ENCODE data around the gene FBH1.
"Not testable (repeated sequence)": the region's sequence is repeated elsewhere in the genome, so short reads cannot be mapped to it uniquely, and the experiment has no call there.

The FBH1 gene

DNA sequence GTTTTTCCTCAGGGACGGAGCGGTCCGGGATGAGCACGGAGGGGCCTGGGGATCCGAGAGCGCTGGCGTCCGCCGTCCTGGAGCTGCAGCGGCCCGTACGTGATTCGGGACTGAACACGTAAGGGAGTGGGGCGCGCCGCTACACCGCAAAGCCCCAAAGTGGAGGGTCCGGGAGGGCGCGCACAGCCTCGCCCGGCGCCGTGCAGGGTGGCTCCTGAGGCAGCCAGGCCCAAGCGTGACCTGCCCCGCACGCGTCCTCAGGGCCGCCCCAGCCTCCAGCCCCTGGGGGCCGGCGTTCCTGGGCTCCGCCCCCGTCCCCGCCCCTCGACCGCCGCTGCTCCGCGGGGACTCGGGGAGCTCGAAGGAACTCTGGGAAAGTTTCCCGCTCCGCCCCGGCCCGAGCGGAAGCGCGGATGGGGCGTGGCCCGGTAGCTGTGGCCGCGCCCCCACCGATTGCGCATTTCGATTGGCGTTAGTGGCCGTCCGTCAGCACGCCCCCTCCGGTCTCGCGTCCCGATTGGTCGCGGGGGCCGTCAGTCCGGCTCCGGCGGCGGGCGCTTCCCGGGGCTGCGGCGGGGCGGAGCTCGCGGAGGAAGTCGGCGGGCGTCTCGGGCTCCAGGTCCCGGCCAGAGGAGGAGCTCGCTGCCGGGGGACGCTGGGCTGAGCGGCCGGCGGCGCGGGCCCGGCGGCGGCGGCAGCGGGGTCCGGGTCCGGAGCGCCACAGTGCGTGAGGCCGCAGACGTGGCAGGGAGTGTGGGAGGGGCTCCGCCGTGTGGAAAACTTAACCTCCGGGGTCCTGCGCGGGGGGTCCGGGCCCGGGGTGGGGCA, at the start of gene FBH1, which contains the start of gene ANKRD16:
FBH1 (plus strand) TSS at position 620 of the 828 bp plus-strand sequence; CDS start at position 723, 103 bp downstream.
ANKRD16 (minus strand) TSS at position 270 of the 828 bp plus-strand sequence. CDS start 539 bp downstream, outside the sequence.
- in situ Hi-C loops (cut with MboI; ENCODE audit: low sequenced_read_pairs): no loop called here

DNA sequence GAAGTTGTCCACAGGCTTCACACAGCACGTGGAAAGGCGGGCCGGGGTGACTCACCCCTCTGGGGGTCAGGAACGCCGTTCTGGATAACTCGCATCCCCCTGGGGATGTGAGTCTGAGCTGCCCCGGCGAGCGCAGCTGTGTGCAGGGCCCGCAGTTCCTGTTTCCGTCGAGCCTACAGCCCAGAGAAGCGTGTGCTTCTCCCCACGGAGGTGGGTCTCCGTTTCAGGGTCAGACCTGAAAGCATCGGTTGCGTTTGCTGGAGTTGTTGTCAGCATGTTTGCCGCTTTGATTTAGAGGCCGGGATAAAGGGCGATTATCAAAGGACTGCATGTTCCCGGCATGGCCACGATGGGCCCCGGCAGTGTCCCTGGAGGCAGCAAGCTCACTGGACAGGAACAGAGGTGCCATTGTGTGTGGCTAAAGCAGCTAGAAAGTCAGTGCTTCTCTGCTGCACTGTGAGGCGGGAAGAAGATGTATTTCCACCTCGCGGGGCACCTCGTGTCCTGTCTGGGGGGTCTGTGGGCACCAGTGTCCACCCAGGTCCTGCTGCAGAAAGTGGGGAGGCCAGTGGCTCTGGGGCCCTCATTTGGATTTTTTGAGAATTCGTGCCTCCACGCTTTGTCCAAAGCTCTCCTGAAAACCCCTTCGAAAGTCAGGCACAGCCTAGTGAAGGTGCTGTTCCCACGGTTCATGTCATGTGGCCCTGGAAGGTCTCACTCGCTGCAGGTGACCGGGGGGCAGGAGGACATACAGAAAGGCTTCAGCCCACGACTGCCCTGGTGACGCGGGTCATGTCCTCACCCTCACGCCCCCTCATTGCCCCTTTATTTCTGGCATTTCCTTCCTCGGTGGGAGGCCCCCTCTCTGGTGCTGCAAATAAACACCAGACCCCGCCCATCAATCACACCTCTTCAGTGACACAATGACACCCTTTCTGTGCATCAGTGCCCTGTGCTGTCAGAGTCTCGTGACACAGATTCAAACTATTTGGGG, 49.4 kb upstream of the FBH1 start:
- in situ Hi-C loops (cut with MboI; ENCODE audit: low sequenced_read_pairs): no loop called here

DNA sequence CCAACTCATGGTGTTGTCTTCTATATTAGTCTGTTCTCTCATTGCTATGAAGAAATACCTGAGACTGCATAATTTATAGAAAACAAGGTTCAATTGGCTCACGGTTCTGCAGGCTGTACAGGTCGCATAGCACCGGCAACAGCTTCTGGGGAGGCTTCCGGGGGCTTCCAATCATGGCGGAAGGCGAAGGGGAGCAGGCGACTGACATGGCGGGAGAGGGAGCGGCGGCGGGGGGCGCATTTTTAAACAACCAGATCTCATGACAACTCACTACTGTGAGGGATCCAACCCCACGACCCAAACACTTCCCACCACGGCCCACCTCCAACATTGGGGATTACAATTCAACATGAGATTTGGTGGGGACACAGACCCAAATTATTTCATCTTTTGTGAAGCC, 48.1 kb upstream of the FBH1 start:
- in situ Hi-C loops (cut with MboI; ENCODE audit: low sequenced_read_pairs): no loop called here

GRCh38 chr10:5843686-5844344, 46.2 kb upstream of the FBH1 start:
- in situ Hi-C loops (cut with MboI; ENCODE audit: low sequenced_read_pairs): no loop called here

DNA sequence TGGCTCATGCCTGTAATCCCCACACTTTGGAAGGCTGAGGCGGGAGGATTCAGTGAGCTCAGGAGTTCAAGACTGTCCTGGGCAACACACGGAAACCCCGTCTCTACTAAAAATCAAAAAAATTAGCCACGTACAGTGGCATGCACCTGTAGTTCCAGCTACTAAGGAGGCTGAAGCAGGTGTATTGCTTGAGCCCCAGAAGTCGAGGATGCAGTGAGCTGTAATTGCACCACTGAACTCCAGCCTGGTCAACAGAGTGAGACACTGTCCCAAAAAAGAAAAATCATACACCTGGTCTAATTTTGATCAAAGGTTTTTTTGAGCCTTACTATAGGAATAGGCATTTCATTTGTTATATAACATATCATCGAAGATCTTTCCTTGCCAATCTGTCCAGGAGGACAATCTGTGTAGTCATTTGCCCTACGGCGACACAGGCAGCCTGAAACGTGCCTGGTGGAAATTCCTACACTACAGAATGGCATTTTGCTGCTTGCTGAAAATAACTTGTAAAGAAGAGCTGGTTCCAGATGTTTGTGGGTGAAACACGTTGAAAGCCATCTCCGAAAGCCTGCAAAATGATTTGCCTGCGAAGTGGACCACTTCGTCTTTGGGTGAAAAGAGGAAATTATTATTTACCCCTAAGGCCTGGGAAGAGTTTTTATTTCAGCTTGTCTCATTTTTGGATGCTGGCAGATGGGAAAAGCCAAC, 45.5 kb upstream of the FBH1 start:
- in situ Hi-C loops (cut with MboI; ENCODE audit: low sequenced_read_pairs): no loop called here

DNA sequence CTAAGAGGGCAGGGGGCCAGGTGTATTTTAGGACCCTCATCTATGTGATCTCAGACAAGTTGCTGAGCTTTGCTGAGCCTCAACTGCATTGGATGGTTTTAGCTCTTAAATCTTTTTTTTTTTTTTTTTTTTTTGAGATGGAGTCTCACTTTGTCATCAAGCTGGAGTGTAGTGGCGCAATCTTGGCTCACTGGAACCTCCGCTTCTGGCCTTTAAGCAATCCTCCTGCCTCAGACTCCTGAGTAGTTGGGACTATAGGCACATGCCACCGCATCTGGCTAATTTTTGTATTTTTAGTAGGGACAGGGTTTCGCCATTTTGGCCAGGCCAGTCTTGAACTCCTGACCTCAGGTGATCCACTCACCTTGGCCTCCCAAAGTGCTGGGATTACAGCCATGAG, 43.4 kb upstream of the FBH1 start:
- in situ Hi-C loops (cut with MboI; ENCODE audit: low sequenced_read_pairs): not testable (repeated sequence)

GRCh38 chr10:5854131-5854475, 35.9 kb upstream of the FBH1 start:
- in situ Hi-C loops (cut with MboI; ENCODE audit: low sequenced_read_pairs): no loop called here

DNA sequence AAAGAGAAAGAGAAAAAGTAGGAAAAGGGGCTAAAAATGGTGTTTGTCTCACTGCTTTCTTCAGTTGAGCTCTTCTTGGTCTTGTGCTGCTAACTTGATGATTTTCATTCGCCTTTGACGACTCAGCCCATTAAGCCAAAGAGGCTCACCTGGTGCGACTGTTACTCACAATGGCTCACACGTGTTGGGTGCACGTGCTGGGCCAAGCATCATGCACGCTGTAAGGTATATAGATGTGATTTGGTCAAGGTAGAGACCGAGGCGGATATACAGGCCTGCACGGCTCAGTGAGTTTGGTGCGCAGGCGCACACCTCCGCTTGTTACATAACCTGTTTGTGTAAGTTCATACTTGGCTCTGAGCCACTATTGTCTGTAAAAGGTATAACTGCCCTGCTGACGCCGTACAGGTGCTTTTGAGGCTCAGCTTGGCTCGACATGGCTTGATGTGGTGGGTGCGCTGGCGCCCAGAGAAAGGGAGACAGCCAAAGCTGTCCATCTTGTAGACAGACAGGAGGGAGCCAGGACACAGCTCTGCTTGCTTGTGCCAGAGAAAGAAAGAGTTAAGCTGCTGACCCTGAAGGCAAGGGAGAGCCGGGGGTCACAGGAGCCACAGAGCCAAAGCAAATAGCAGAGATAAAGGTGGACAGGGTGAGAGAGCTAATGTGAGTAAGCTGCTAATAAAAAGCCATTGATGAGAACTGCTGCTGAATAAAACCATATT, 33.9 kb upstream of the FBH1 start:
- in situ Hi-C loops (cut with MboI; ENCODE audit: low sequenced_read_pairs): no loop called here

DNA sequence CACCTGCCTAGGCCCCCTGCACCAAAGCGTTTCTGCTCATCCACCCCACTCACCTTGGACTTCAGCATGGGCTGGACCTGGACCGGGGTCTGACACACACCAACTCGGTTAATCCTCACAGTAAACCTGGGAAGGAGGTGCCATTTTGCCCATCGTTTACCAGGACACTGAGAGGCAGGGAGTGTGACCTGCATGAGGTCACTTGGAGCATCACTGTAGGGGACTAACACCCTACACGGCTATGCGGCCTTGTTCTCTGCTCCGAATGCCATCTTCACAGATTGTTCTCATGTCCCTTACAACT, 33.4 kb upstream of the FBH1 start:
- in situ Hi-C loops (cut with MboI; ENCODE audit: low sequenced_read_pairs): no loop called here

DNA sequence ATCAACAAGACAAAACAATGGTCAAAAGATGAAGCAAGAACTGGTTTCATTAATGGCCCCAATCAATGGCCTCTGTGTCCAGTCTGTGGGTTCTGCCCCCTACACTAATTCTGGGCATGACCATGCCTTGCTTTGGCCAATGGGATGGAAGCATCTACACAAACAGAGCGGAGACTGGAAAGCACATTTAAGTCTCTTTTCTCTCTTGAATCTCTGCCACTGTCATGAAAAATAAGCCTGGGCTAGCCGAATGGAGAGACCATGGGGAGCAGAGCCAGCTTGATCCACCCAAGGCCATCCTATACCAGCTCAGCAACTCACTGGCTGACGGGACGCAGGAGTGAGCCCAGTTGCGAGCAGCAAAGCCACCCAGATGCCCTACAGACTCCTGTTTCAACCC, 31.2 kb upstream of the FBH1 start:
- in situ Hi-C loops (cut with MboI; ENCODE audit: low sequenced_read_pairs): no loop called here

DNA sequence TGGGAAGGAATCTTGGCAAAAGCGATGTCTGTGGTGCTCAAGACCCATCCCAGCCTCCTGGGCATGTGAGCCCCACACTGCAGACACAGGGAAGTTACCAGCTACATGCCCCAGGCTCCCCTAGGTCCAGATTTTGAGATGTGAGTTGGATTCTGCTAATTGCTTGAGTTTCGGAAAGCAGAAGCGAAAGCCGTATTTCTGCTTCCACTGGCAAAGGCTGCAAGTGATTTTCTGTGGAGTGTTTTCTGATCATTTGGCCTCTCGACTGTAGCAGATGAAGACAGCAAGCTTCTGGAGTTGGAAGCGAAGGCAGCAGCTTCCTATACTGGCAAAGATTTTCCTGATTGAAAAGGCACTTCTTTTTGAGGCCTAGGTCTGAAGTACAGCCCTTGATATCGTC, 30.0 kb upstream of the FBH1 start:
- in situ Hi-C loops (cut with MboI; ENCODE audit: low sequenced_read_pairs): no loop called here

- in situ Hi-C loops (cut with MboI; ENCODE audit: low sequenced_read_pairs): no loop called here
Measured at GRCh38 chr10:5862360-5862961, 27.6 kb upstream of the FBH1 start.

- in situ Hi-C loops (cut with MboI; ENCODE audit: low sequenced_read_pairs): not testable (repeated sequence)
Measured at GRCh38 chr10:5862981-5863685, 26.9 kb upstream of the FBH1 start.

- in situ Hi-C loops (cut with MboI; ENCODE audit: low sequenced_read_pairs): not testable (repeated sequence)
Measured at GRCh38 chr10:5866451-5867081, 23.5 kb upstream of the FBH1 start.

- in situ Hi-C loops (cut with MboI; ENCODE audit: low sequenced_read_pairs): not testable (repeated sequence)
Measured at GRCh38 chr10:5867091-5867615, 22.9 kb upstream of the FBH1 start.

DNA sequence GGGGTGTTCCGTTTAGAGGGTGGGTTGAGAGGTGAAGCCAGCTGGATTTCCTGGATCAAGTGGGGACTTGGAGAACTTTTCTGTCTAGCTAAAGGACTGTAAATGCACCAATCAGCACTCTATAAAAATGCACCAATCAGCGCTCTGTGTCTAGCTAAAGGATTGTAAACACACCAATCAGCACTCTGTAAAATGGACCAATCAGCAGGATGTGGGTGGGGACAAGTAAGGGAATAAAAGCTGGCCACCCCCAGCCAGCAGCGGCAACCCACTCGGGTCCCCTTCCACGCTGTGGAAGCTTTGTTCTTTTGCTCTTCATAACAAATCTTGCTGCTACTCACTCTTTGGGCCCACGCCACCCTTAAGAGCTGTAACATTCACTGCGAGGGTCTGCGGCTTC, 21.7 kb upstream of the FBH1 start:
- in situ Hi-C loops (cut with MboI; ENCODE audit: low sequenced_read_pairs): not testable (repeated sequence)

DNA sequence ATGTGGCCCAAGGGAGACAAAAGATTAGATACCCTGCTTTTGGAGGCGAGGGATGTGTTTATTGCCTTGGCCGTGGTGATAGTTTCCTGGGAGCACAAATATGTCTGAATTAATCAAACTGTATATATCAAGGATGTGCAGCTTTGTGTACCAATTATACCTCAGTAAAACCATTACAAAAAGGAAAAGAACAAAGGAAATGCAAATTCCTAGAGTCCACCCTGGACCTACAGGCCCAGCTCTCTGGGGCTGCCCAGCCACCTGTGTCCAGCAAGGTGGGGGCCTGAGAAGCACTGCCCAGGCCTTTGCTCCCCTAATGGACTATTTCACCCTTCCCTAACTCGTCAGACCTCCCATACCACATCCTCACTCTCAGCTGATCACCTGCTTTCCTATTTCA, 20.9 kb upstream of the FBH1 start:
- in situ Hi-C loops (cut with MboI; ENCODE audit: low sequenced_read_pairs): no loop called here

DNA sequence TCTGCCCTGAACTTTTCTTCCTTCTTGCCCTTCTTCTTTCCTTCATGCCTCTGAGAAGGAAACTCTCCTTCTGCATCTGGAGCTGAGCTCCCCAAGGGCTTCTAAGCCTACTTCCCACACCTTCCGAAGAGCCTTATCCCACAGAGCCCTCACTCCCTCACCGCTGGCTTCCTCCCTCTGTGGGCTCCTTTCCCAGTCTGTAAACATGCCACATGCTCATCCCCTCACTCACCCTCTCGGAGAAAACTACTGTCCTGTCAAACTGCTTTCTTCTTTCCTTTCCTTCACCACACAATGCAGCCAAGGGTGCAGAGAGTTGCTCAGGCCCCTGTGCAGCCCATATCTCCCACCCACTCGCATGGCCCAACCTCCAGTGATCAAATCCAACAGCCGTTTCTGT, 18.4 kb upstream of the FBH1 start:
- in situ Hi-C loops (cut with MboI; ENCODE audit: low sequenced_read_pairs): no loop called here
